BLaER1 treated with 17β-estradiol and CSF1 and Interleukin-3, amounts not matched to agents 10 nM and 100 nM (cell line): ENCODE measurements around the gene ARFIP1.
A peak's percentile ranks its signal among the peaks of the same experiment; 100 is the strongest.
"Not testable (repeated sequence)": the region's sequence is repeated elsewhere in the genome, so short reads cannot be mapped to it uniquely, and the experiment has no call there.

Experiments
- H3K27ac ChIP-seq, 11 experiments: shearing (Covaris generic); formaldehyde crosslinking; 2 replicates each; pipeline ENCODE4 v1.8.1; 2022
- H3K27me3 ChIP-seq, 11 experiments: shearing (Covaris generic); formaldehyde crosslinking; 2 replicates each; pipeline ENCODE4 v1.8.1; 2022
- H3K36me3 ChIP-seq, 11 experiments: shearing (Covaris generic); formaldehyde crosslinking; 2 replicates each; pipeline ENCODE4 v1.8.1; 2022
- H3K4me1 ChIP-seq, 10 experiments: shearing (Covaris generic); formaldehyde crosslinking; 2 replicates each; pipeline ENCODE4 v1.8.1; 2022
- H3K4me2 ChIP-seq, 11 experiments: shearing (Covaris generic); formaldehyde crosslinking; 2 replicates each; pipeline ENCODE4 v1.8.1; 2022
- H3K4me3 ChIP-seq, 10 experiments: shearing (Covaris generic); formaldehyde crosslinking; 2 replicates each; pipeline ENCODE4 v1.8.1; 2022
- H3K9ac ChIP-seq, 11 experiments: shearing (Covaris generic); formaldehyde crosslinking; 2 replicates each; pipeline ENCODE4 v1.8.1; 2022
- H3K9me3 ChIP-seq, 11 experiments: shearing (Covaris generic); formaldehyde crosslinking; replicated peaks in 1 of 11; 2 replicates each; pipeline ENCODE4 v1.8.1; 2022
- H4K20me1 ChIP-seq, 11 experiments: shearing (Covaris generic); formaldehyde crosslinking; 2 replicates each; pipeline ENCODE4 v1.8.1; 2022
- Cebpa-rat ChIP-seq, 11 experiments: shearing (Covaris generic); IDR thresholded peaks; 2 replicates each; pipeline ENCODE4 v1.8.1; 2022

The ARFIP1 gene

DNA sequence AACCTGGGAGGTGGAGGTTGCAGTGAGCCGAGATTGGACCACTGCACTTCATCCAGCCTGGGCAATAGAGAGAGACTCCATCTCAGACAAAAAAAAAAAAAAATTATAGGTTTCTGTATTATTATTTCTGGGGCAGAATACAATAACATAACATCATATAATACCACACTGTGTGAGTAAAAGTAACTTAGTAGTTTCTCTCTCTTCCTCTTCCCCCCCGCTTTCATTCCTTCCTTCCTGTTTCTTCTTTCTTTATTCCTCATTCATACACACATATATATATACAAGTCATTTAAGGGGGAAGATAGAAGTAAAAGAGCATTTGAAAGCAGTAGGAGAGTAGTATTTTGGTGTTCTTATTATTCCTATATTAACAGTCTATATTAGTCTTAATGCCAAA, 100.5 kb downstream of the ARFIP1 start:
- H3K9ac ChIP-seq, result no peak overlapping the region
- TF ChIP-seq Cebpa-rat (IDR thresholded peaks at IDR 0.05), result no peak
- peaks cover 35 to 70% (median 43%) of the 10 kb centered on the region in 11 experiments for H3K36me3 ChIP-seq
- no peak overlapping the region for H3K4me3 ChIP-seq
- peaks cover 0 to 8% (median 0%) of the 10 kb centered on the region in 10 experiments; a peak in 6 of 20 replicates for H3K4me1 ChIP-seq
- H4K20me1 ChIP-seq, result no peaks in the 10 kb centered on the region
- H3K27me3 ChIP-seq, result no peaks in the 10 kb centered on the region
- H3K9me3 ChIP-seq, result peaks cover 23 to 29% (median 27%) of the 10 kb centered on the region in 11 experiments
- peak overlapping the region in 3 of 11 experiments; percentile 2 to 46 (median 4); a peak in 3 of 22 replicates for H3K4me2 ChIP-seq
- no peak overlapping the region for H3K27ac ChIP-seq

DNA sequence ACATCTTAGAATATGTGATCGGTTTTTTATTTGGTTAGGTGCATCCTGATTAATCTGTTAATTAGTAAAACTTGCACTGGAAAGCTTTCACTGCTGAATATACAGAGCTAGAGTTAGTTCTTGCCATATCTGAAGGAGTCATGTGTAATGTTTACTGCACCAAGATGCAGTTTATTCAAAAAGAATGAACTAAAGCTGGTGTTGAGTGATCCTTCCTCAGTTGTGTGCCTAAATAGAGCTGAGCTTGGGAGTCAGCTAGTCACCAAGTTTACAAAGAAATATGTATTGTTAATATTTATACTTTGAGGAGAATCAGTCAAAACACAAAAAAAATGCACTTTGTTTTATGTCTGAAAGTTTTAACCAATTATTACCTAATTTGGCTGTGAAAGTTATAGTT, 102.2 kb downstream of the ARFIP1 start:
- TF ChIP-seq Cebpa-rat (IDR thresholded peaks at IDR 0.05), result no peak
- peaks cover 9 to 12% (median 11%) of the 10 kb centered on the region in 11 experiments for H3K9me3 ChIP-seq

DNA sequence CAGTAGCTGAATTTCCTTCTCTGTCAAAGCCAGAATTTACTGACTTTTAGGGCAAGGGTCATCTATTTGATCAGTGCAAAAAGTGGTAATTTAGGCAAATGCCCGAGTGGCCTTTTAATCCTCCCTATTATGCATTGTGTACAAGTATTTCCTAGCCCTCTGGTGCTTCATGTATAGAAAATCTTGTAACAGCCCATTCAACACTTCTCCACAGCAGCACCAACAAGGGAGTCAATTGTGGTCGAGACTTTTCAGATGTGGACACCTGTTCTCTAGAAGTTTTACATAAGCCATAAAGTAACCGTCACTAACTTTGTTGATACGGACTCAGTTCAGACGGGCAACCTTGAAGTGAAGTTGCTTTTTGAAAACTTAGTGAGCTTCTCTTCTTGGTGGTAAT, 105.4 kb downstream of the ARFIP1 start:
- TF ChIP-seq Cebpa-rat (IDR thresholded peaks at IDR 0.05), result no peak
- Histone ChIP-seq H3K36me3 (peaks cover 11 to 81% (median 27%) of the 10 kb centered on the region in 11 experiments), H3K27me3 (no peaks in the 10 kb centered on the region), H3K4me1 (peaks cover 0 to 3% (median 0%) of the 10 kb centered on the region in 10 experiments; a peak in 6 of 20 replicates), H4K20me1 (no peaks in the 10 kb centered on the region), H3K4me3 (no peak overlapping the region), H3K9me3 (no peaks in the 10 kb centered on the region), H3K4me2 (no peak overlapping the region), H3K27ac (no peak overlapping the region), H3K9ac (no peak overlapping the region)

More for the DNA sequence above, 102.2 kb downstream of the ARFIP1 start:
- Histone ChIP-seq H3K4me3 (no peak overlapping the region), H3K9ac (no peak overlapping the region), H3K27me3 (no peaks in the 10 kb centered on the region), H4K20me1 (no peaks in the 10 kb centered on the region), H3K36me3 (peaks cover 19 to 70% (median 27%) of the 10 kb centered on the region in 11 experiments), H3K4me1 (peaks cover 0 to 8% (median 0%) of the 10 kb centered on the region in 10 experiments; a peak in 6 of 20 replicates), H3K27ac (no peak overlapping the region), H3K4me2 (no peak overlapping the region)

- no peak for TF ChIP-seq Cebpa-rat (IDR thresholded peaks at IDR 0.05)
- Histone ChIP-seq H3K9ac (no peak overlapping the region), H3K27me3 (no peaks in the 10 kb centered on the region), H3K4me3 (no peak overlapping the region), H4K20me1 (no peaks in the 10 kb centered on the region), H3K4me2 (no peak overlapping the region), H3K27ac (no peak overlapping the region), H3K36me3 (peaks cover 15 to 86% (median 36%) of the 10 kb centered on the region in 11 experiments), H3K9me3 (no peaks in the 10 kb centered on the region), H3K4me1 (no peaks in the 10 kb centered on the region)
Observed at GRCh38 chr4:152886201-152886600, 106.4 kb downstream of the ARFIP1 start.

DNA sequence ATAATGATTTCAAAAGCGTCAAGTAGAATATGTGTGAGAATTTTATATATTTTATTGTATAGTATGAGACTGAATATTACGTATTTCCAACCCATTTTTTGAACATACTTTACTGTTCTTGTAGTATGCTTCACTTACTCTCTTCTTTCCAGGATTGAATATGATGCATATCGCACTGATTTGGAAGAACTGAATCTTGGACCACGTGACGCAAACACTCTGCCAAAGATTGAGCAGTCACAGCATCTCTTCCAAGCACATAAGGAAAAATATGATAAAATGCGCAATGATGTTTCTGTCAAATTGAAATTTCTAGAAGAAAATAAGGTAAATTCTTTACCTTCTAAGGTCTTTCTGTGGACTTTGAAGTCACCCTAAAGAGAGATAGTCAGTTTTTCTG, 108.2 kb downstream of the ARFIP1 start:
- H3K27ac ChIP-seq, result no peak overlapping the region
- H3K36me3 ChIP-seq, result peaks cover 14 to 92% (median 40%) of the 10 kb centered on the region in 11 experiments; a peak in 21 of 22 replicates
- H3K9me3 ChIP-seq, result no peaks in the 10 kb centered on the region
- no peak overlapping the region for H3K4me2 ChIP-seq
- TF ChIP-seq Cebpa-rat (IDR thresholded peaks at IDR 0.05), result no peak
- H3K4me1 ChIP-seq, result no peaks in the 10 kb centered on the region
- no peaks in the 10 kb centered on the region for H3K27me3 ChIP-seq
- H4K20me1 ChIP-seq, result no peaks in the 10 kb centered on the region
- no peak overlapping the region for H3K4me3 ChIP-seq
- no peak overlapping the region for H3K9ac ChIP-seq

DNA sequence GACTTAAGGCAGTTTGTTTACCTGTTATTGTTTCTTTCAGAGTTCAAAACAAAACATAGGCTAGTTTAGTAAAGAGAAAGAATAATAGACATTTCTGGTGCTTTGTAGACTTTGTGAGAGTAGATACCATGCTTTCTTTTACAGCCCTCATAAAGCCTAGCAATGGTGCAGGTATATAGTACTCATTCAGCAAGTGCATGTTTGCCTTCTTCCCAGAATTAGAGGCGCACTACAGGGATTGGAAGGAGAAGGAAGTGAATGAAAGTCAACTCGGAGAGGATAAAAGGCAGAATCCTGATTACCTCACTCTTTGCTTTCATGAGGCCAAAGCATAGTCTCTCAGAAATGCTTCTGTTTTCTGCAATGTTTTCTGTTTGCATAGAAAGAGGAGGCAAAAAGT, 113.2 kb downstream of the ARFIP1 start:
- TF ChIP-seq Cebpa-rat (IDR thresholded peaks at IDR 0.05), result no peak
- Histone ChIP-seq H3K4me1 (no peaks in the 10 kb centered on the region), H3K9me3 (no peaks in the 10 kb centered on the region), H3K27me3 (no peaks in the 10 kb centered on the region), H3K9ac (no peak overlapping the region), H3K4me2 (no peak overlapping the region), H3K27ac (no peak overlapping the region), H3K36me3 (peaks cover 16 to 90% (median 41%) of the 10 kb centered on the region in 11 experiments; a peak in 20 of 22 replicates), H4K20me1 (no peaks in the 10 kb centered on the region), H3K4me3 (no peak overlapping the region)

- H3K4me2 ChIP-seq, result no peak overlapping the region
- H3K27me3 ChIP-seq, result no peaks in the 10 kb centered on the region
- no peaks in the 10 kb centered on the region for H3K9me3 ChIP-seq
- H4K20me1 ChIP-seq, result no peaks in the 10 kb centered on the region
- no peak for TF ChIP-seq Cebpa-rat (IDR thresholded peaks at IDR 0.05)
- no peaks in the 10 kb centered on the region for H3K4me1 ChIP-seq
- H3K36me3 ChIP-seq, result peaks cover 10 to 93% (median 38%) of the 10 kb centered on the region in 11 experiments; a peak in 18 of 22 replicates
- H3K9ac ChIP-seq, result no peak overlapping the region
- H3K27ac ChIP-seq, result no peak overlapping the region
- no peak overlapping the region for H3K4me3 ChIP-seq
Observed at GRCh38 chr4:152894673-152895072, 114.9 kb downstream of the ARFIP1 start.

DNA sequence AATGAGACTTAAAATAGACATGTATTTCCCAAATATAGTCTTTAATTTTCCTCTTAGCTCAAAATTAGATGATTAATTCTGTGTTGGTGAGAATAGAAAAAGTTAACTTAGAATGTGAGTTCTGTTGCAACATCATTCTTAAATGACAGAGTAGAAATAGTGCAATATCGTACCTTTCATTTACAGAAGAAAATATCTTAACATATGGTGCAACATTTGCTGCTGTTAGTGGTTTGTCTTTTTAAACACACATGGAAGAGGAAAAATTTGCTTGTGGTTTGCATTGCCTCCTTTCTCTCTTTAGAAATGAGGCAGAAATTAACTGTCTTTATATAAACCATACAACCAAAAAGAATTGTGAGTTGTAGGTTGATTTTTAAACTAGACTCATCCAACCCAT, 117.1 kb downstream of the ARFIP1 start:
- no peaks in the 10 kb centered on the region for H3K27me3 ChIP-seq
- peaks cover 5 to 85% (median 21%) of the 10 kb centered on the region in 11 experiments; a peak in 18 of 22 replicates for H3K36me3 ChIP-seq
- no peak for TF ChIP-seq Cebpa-rat (IDR thresholded peaks at IDR 0.05)
- H3K27ac ChIP-seq, result no peak overlapping the region
- H3K4me3 ChIP-seq, result no peak overlapping the region
- no peak overlapping the region for H3K4me2 ChIP-seq
- no peaks in the 10 kb centered on the region for H3K4me1 ChIP-seq
- H4K20me1 ChIP-seq, result no peaks in the 10 kb centered on the region
- H3K9ac ChIP-seq, result no peak overlapping the region
- no peaks in the 10 kb centered on the region for H3K9me3 ChIP-seq

DNA sequence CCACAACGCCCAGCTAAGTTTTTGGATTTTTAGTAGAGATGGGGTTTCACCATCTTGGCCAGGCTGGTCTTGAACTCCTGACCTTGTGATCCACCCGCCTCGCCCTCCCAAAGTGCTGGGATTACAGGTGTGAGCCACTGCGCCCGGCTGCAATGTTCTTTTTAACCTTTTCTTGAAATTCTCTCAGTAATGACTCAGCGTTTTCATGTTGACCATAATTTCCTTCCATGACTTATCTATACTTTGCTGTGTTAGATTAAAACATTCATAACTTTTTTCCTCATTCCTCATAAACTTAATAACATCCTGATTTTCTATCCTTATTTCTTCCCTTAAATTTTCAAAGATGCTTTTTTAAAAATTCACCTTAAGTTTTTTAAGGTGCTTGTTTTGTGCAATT, 118.4 kb downstream of the ARFIP1 start:
- H4K20me1 ChIP-seq, H3K4me2 ChIP-seq, H3K27ac ChIP-seq, H3K4me3 ChIP-seq, H3K9ac ChIP-seq, H3K4me1 ChIP-seq, H3K27me3 ChIP-seq, H3K9me3 ChIP-seq: not testable (repeated sequence)
- peaks cover 1 to 81% (median 20%) of the 10 kb centered on the region in 11 experiments; a peak in 12 of 22 replicates for H3K36me3 ChIP-seq

- H3K4me1 ChIP-seq, result no peaks in the 10 kb centered on the region
- TF ChIP-seq Cebpa-rat (IDR thresholded peaks at IDR 0.05), result no peak
- no peaks in the 10 kb centered on the region for H3K27me3 ChIP-seq
- no peak overlapping the region for H3K9ac ChIP-seq
- no peaks in the 10 kb centered on the region for H3K9me3 ChIP-seq
- H4K20me1 ChIP-seq, result no peaks in the 10 kb centered on the region
- no peak overlapping the region for H3K4me3 ChIP-seq
- H3K36me3 ChIP-seq, result peaks cover 0 to 80% (median 19%) of the 10 kb centered on the region in 11 experiments; a peak in 10 of 22 replicates
- H3K4me2 ChIP-seq, result no peak overlapping the region
- H3K27ac ChIP-seq, result no peak overlapping the region
Observed at GRCh38 chr4:152898606-152899005, 118.9 kb downstream of the ARFIP1 start.
